HCT116 (cell line): ENCODE data around the gene ST14. TPM values are rescaled to one million over a fixed set of nuclear protein-coding genes. Genes with fewer than 3 reads are reported as not detected.

ENCODE experiments used
- ATAC-seq: fragments of 200-7000 bp; cut with Tn5 transposase; 2 replicates; pipeline ENCODE4 v1.9.1; 2020; ENCODE audit warnings: mild to moderate bottlenecking, moderate library complexity
- BruUV-seq: library from RNA; stranded (reverse); fragments of 400-500 nt; replicated peaks from 2 replicates; lab custom pipeline; 2021; lab: Mats Ljungman, UMichigan
- CTCF ChIA-PET: fragments of 300-600 bp; sonication (Branson Sonifier 250); formaldehyde crosslinking; loops from one replicate; lab custom pipeline; 2021; ENCODE audit warnings: antibody characterized with exemption; lab: Charles Lee
- POLR2A ChIA-PET: fragments of 300-600, 350-600 bp; sonication (Branson Sonifier 250); formaldehyde crosslinking; loops from one replicate; lab custom pipeline; 2021; ENCODE audit warnings: antibody characterized with exemption; lab: Charles Lee
- RAD21 ChIA-PET, 2 experiments: fragments of 300-600 bp; sonication (Branson Sonifier 250); formaldehyde crosslinking; loops; one replicate each; lab custom pipeline; 2023; ENCODE audit warnings: low total read pairs in 2 of 2; ENCODE audit not compliant: uncharacterized antibody in 2 of 2, unreplicated experiment in 2 of 2, low non-redundant PET in 1 of 2; lab: Charles Lee
- DNase-seq: peaks from one replicate; pipeline ENCODE4 v3.0.0-alpha.2; 2010; ENCODE audit warnings: low read depth, low spot score
- H2AFZ ChIP-seq: fragments of 200-600 bp; shearing (Covaris generic), sonication (generic); 2 replicates; pipeline ENCODE4 v1.6.1; 2017; ENCODE audit warnings: low read depth, mixed run types, mixed read lengths, antibody characterized with exemption, low read length; ENCODE audit not compliant: poor library complexity, severe bottlenecking
- H3K27ac ChIP-seq: 2 replicates; pipeline ENCODE4 v1.5.1; 2012; ENCODE audit warnings: low read depth, low read length
- H3K27me3 ChIP-seq: fragments of 200-600 bp; sonication (generic); 2 replicates; pipeline ENCODE4 v1.6.1; 2016; ENCODE audit warnings: mixed run types, low read length, mixed read lengths; ENCODE audit not compliant: insufficient read depth
- H3K36me3 ChIP-seq, 2 experiments: fragments of 200-500 bp in 1 of 2; fragments of 200-600 bp in 1 of 2; sonication (Bioruptor generic) in 1 of 2; sonication (generic) in 1 of 2; 2 replicates each; pipeline versions ENCODE4 v1.5.1 to v1.6.1; 2014 to 2016; ENCODE audit warnings: low read length in 2 of 2, inconsistent platforms in 1 of 2, mixed read lengths in 1 of 2, mixed run types in 1 of 2; ENCODE audit not compliant: insufficient read depth in 2 of 2, control insufficient read depth in 1 of 2
- H3K4me1 ChIP-seq, 2 experiments: fragments of 200-600 bp in 1 of 2; sonication (generic) in 1 of 2; 2 replicates each; pipeline versions ENCODE4 v1.5.1 to v1.6.1; 2012 to 2017; ENCODE audit warnings: low read length in 2 of 2, inconsistent platforms in 1 of 2, mild to moderate bottlenecking in 1 of 2, mixed read lengths in 1 of 2, mixed run types in 1 of 2, moderate library complexity in 1 of 2; ENCODE audit not compliant: insufficient read depth in 2 of 2, control insufficient read depth in 1 of 2
- H3K4me2 ChIP-seq: fragments of 200-600 bp; sonication (generic); 2 replicates; pipeline ENCODE4 v1.6.1; 2017; ENCODE audit warnings: mixed run types, low read length, mixed read lengths
- H3K4me3 ChIP-seq, 2 experiments: fragments of 200-600 bp in 1 of 2; sonication (generic) in 1 of 2; replicated peaks in 1 of 2; 2 replicates each; pipeline ENCODE4 v1.5.1; 2011 to 2016; ENCODE audit warnings: low read length in 2 of 2, control low read depth in 1 of 2, low read depth in 1 of 2, mild to moderate bottlenecking in 1 of 2, mixed read lengths in 1 of 2, mixed run types in 1 of 2
- H3K79me2 ChIP-seq: fragments of 200-600 bp; sonication (generic); 2 replicates; pipeline ENCODE4 v1.6.1; 2017; ENCODE audit warnings: mild to moderate bottlenecking, mixed run types, low read length, moderate library complexity, mixed read lengths; ENCODE audit not compliant: insufficient read depth
- H3K9ac ChIP-seq: fragments of 200-600 bp; sonication (generic); 2 replicates; pipeline ENCODE4 v1.6.1; 2016; ENCODE audit warnings: low read length, mixed read lengths
- H3K9me2 ChIP-seq: fragments of 200-600 bp; sonication (generic), shearing (Covaris generic); 2 replicates; pipeline ENCODE4 v1.6.1; 2017; ENCODE audit warnings: mixed run types, mild to moderate bottlenecking, moderate library complexity; ENCODE audit not compliant: insufficient read depth
- H3K9me3 ChIP-seq, 2 experiments: fragments of 200-500 bp in 1 of 2; fragments of 200-600 bp in 1 of 2; sonication (Bioruptor generic) in 1 of 2; sonication (generic) in 1 of 2; 2 replicates each; pipeline ENCODE4 v1.6.1; 2014 to 2017; ENCODE audit warnings: low read length in 2 of 2, mixed read lengths in 2 of 2, inconsistent platforms in 1 of 2, low read depth in 1 of 2, mild to moderate bottlenecking in 1 of 2, mixed run types in 1 of 2, moderate library complexity in 1 of 2; ENCODE audit not compliant: control insufficient read depth in 1 of 2, insufficient read depth in 1 of 2
- H4K20me1 ChIP-seq: fragments of 200-600 bp; sonication (generic), shearing (Covaris generic); 2 replicates; pipeline ENCODE4 v1.6.1; 2017; ENCODE audit warnings: mixed run types, mild to moderate bottlenecking, moderate library complexity; ENCODE audit not compliant: insufficient read depth
- ATF3 ChIP-seq: IDR thresholded peaks from 2 replicates; pipeline ENCODE4 v1.6.1; 2012
- EGR1 ChIP-seq: IDR thresholded peaks from 2 replicates; pipeline ENCODE4 v1.6.1; 2012; ENCODE audit warnings: low read depth
- EZH2phosphoT487 ChIP-seq: fragments of 200-600 bp; IDR thresholded peaks from 2 replicates; pipeline ENCODE4 v1.6.1; 2018; ENCODE audit warnings: antibody characterized with exemption, borderline replicate concordance
- JUND ChIP-seq: IDR thresholded peaks from 2 replicates; pipeline ENCODE4 v1.6.1; 2012
- SP1 ChIP-seq: IDR thresholded peaks from 2 replicates; pipeline ENCODE4 v1.6.1; 2012; ENCODE audit warnings: low read depth
- SRF ChIP-seq: IDR thresholded peaks from 2 replicates; pipeline ENCODE4 v1.6.1; 2012; ENCODE audit warnings: low read depth
- YY1 ChIP-seq: IDR thresholded peaks from 2 replicates; pipeline ENCODE4 v1.6.1; 2011; ENCODE audit warnings: low read length, low read depth, moderate library complexity, mild to moderate bottlenecking; ENCODE audit not compliant: insufficient replicate concordance; ENCODE audit errors: extremely low read depth
- ZFX ChIP-seq: fragments of 450-650 bp; IDR thresholded peaks from 2 replicates; pipeline ENCODE4 v1.6.1; 2017
- intact Hi-C: fragments of 100-400 bp; cut with micrococcal nuclease; formaldehyde crosslinking; loops from 2 replicates; pipeline ENCODE4 v1.10.0; 2022
- total RNA-seq: library from RNA; stranded (reverse); gene quantifications from one replicate; pipeline ENCODE4 v1.2.1, GENCODE V29; 2021; ENCODE audit not compliant: unreplicated experiment
- TF ChIP-seq, protein P1 (sequence below): IDR thresholded peaks from 2 replicates; pipeline ENCODE4 v1.6.1; 2011; ENCODE audit warnings: mild to moderate bottlenecking, low read length, moderate library complexity; ENCODE audit not compliant: insufficient replicate concordance; ENCODE audit errors: extremely low read depth

ST14 gene
- total RNA-seq, 1 experiment from 2014 or later: 107 TPM

DNA sequence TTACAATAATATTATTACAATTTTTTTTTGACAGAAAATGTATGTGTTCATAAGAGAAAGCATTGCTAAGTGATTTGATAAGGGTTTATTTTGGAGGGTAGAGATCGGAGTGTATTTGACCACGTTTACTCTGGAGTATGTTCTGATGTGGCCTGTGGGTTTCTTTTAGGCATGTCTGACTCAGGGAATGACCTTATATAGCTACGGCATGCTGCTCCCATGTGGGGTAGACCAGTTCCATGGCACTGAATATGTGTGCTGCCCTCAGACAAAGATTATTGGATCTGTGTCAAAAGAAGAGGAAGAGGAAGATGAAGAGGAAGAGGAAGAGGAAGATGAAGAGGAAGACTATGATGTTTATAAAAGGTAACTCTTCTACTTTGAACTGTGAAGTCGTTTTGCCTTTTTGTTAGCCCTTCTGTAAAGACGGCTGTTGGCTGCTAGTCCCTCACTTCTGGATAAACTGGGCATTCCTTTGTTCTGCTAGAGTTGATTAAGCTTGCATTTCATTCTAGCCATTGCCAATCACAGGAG, 38.1 kb upstream of the ST14 start:
- CTCF ChIA-PET: no interaction called here
- Histone ChIP-seq H3K4me1 (peaks cover 10 to 48% of the 10 kb centered on the region in 2 experiments), H4K20me1 (no peaks in the 10 kb centered on the region), H3K27me3 (no peaks in the 10 kb centered on the region), H3K27ac (no peak overlapping the region), H3K4me2 (peak overlapping the region; percentile 41), H3K9me3 (no peaks in the 10 kb centered on the region), H3K79me2 (peaks cover 6% of the 10 kb centered on the region; the same call in 1 of the 2 replicates), H3K9me2 (no peaks in the 10 kb centered on the region), H3K9ac (no peak overlapping the region), H2AFZ (no peak overlapping the region), H3K4me3 (no peak overlapping the region), H3K36me3 (peaks cover 6 to 15% of the 10 kb centered on the region in 2 experiments; a peak in 3 of 4 replicates)
- peak; percentile 62; the same call in 1 of the 2 replicates for ATAC-seq
- intact Hi-C loops: loop anchor here (5.0 kb wide), 1 partner anchor 119 kb away; the partner anchor contains the start of gene PRDM10
- RAD21 ChIA-PET: no interaction called here
- DNase-seq: peak; percentile 29
- POLR2A ChIA-PET: interaction anchor here (0.6 kb wide), 1 partner anchor 119 kb away, joined by 3 read pairs; the partner anchor contains the start of gene PRDM10
- no TSS peak for BruUV-seq
- TF ChIP-seq EZH2phosphoT487 (no peak), ZFX (no peak), JUND (peak; percentile 12; the same call in 1 of the 2 replicates), SP1 (no peak), YY1 (no peak), EGR1 (no peak), SRF (peak; percentile 95), ATF3 (no peak)
- TF ChIP-seq, protein P1, sequence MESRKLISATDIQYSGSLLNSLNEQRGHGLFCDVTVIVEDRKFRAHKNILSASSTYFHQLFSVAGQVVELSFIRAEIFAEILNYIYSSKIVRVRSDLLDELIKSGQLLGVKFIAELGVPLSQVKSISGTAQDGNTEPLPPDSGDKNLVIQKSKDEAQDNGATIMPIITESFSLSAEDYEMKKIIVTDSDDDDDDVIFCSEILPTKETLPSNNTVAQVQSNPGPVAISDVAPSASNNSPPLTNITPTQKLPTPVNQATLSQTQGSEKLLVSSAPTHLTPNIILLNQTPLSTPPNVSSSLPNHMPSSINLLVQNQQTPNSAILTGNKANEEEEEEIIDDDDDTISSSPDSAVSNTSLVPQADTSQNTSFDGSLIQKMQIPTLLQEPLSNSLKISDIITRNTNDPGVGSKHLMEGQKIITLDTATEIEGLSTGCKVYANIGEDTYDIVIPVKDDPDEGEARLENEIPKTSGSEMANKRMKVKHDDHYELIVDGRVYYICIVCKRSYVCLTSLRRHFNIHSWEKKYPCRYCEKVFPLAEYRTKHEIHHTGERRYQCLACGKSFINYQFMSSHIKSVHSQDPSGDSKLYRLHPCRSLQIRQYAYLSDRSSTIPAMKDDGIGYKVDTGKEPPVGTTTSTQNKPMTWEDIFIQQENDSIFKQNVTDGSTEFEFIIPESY: no peak
